Non-pigmented ciliary epithelial cell (primary cell): ENCODE data around the gene TRAPPC2B.

Experiments used
- DNase-seq: peaks from one replicate; pipeline ENCODE4 v3.0.0-alpha.2; 2010; ENCODE audit warnings: low read depth

Gene TRAPPC2B

DNA sequence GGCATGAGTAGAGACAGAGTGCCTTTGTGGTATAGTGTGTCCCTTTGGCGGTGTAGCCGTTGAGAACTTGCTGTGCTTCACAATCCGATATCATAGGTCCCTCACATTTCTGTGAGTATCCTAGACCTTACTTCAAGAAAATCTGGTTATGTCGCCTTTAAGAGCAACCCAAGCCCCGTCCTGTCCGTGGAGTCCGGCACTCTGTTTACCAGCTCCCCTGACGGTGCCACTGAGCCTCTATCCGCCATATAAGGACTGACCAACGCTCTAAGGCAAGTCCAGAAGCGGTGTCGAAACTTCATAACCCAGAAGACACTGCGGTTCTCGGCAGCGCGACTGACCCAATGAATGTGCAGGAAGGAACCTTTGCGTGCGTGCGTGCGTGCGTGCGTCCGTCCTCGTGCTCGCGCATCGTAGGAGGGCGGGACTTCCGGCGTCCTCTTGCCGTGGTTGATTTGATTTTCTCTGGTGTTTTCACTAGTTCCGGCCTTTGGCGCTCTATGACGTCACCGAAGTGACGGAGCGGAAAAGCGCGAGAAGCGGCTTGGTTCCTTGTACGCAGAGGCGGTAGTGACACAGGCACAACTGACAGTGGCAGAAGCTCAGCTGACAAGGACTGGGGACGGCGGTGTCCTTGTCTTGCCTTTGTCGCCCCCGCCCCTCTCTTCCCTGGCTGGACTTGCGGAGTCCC, at the start of gene TRAPPC2B, which contains the start of gene ZNF547:
Gene TRAPPC2B, plus strand, starts transcription at position 555 of the 691 bp plus-strand sequence. CDS start 1,283 bp downstream, outside the sequence.
Gene ZNF547, plus strand, starts transcription at position 555 of the 691 bp plus-strand sequence. CDS start 5,005 bp downstream, outside the sequence.
- DNase-seq = peak; percentile 99

GRCh38 chr19:57314146-57314545, 49.2 kb upstream of the TRAPPC2B start:
- no peak for DNase-seq

DNA sequence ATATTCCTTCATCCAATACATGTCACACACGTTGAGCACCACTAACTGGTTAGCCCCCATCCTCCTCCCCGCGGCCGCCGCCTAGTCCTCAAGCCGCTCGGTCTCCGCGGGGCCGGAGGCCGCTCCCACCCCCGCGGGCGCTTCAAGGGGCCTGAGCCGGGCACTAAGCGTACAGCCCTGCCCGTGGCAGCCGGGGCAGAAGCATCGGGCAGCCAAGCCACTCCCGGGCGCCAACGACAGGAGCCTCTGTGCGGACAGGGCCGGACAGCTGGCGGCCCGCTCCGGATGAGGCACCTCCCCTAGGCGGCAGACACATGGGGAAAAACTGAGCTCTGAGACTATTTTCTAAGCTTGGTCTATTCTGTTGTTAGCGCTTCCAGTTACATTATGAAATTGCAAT, 45.8 kb upstream of the TRAPPC2B start:
- DNase-seq = no peak

DNA sequence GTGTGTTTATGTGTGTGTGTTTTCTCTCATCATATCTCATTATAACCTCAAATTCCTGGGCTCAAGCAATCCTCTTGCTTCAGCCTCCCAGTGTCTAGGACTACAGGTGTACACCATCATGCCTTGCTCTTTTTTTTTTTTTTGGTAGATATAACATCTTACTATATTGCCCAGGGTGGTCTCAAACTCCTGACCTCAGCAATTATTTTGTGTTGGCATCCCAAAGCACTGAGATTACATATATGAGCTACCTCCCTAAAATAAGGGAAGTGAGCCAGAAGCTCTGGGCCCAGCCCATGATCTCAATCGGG, 43.5 kb upstream of the TRAPPC2B start:
- DNase-seq = no peak

DNA sequence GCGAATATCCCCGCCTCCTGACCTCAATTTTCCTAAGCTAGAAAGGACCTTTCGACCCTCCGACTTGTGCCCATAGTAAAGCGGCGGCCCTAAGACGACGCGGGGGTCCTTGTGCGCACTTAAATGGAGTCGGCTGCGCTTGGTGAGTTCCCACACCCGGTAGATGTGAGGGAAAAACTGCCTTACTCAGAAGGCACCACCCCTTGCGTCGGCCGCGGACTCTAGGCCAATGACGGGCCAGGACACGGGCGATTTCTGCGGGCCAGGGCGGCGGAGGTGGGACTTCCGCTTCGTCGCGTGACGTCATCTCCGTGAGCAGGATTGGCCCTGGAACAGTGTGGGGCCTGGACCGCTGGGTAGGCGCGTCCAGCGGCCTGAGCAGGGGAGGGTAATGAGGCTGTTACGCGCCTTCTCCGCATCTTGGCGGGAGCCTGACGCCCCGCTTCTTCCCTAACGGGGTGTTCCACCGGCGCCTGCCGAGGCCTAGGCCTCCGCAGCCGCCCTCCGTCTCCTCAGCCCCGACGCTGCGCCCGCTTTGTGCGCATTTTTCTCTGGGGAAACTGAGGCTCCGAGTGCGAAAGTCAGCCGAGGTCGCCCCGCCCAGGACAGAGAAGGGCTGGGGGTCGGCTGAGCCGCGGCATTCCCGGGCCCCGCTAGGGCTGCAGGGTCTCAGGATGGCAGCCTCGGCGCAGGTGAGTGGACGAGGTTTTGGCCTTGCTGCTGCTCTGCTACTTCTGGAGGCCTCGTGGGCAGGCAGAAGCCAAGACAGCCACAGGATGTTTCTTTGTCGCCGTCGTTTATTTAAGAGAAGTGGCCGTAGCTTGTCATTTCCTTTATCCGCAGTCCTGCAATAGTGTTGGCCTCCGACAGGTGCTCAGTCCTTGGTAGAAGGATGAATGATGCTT, 42.9 kb upstream of the TRAPPC2B start, which contains the start of gene ZNF543:
Gene ZNF543, plus strand, starts transcription at position 293 of the 905 bp plus-strand sequence. Its CDS starts 382 bp downstream, at position 675.
- DNase-seq = peak; percentile 79

DNA sequence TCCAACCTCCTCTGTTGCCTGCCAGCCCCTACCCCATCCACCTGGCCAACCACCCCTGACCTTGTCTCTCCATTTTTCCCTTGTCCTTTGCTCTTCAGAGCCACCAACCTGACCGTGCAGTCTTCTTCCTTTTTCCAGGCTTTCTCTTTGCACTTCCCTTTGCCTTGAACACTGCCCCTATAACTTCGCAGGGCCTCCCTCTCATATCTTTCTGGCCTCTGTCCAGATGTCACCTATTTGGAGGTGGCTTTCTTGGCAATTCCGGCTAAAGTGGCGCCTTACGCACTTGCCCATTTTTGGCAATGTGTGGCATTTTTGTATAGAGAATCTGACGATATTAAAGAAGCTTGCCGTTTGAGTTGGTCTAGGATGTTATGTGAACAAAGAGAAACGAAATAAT, 42.2 kb upstream of the TRAPPC2B start:
- DNase-seq = no peak

- no peak for DNase-seq
Observed at GRCh38 chr19:57321751-57322150, 41.6 kb upstream of the TRAPPC2B start.

GRCh38 chr19:57324992-57325391, 38.4 kb upstream of the TRAPPC2B start:
- DNase-seq = no peak

GRCh38 chr19:57327993-57328392, 35.4 kb upstream of the TRAPPC2B start:
- DNase-seq = no peak

- DNase-seq = no peak
Observed at GRCh38 chr19:57334191-57334590, 29.2 kb upstream of the TRAPPC2B start.

- DNase-seq = no peak
Observed at GRCh38 chr19:57338877-57339276, 24.5 kb upstream of the TRAPPC2B start.

- DNase-seq = no peak
Observed at GRCh38 chr19:57342582-57342981, 20.8 kb upstream of the TRAPPC2B start.

DNA sequence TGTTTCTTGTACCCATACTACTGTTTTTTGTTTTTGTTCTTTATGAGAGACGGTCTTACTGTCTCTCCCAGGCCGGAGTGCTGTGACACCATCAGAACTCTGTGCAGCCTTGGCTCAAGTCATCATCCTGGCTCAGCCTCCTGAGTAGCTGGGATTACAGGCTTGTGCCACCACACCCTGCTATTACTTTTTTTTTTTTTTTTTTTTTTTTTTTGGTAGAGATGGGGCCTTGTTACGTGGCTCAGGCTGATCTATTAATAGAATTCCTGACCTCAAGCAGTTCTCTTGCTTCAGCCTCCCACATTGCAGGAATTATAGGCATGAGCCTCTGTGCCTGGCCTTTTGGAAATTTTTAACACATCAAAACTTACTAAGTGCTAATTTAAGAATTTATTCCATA, 15.2 kb upstream of the TRAPPC2B start:
- peak; percentile 10 for DNase-seq

DNA sequence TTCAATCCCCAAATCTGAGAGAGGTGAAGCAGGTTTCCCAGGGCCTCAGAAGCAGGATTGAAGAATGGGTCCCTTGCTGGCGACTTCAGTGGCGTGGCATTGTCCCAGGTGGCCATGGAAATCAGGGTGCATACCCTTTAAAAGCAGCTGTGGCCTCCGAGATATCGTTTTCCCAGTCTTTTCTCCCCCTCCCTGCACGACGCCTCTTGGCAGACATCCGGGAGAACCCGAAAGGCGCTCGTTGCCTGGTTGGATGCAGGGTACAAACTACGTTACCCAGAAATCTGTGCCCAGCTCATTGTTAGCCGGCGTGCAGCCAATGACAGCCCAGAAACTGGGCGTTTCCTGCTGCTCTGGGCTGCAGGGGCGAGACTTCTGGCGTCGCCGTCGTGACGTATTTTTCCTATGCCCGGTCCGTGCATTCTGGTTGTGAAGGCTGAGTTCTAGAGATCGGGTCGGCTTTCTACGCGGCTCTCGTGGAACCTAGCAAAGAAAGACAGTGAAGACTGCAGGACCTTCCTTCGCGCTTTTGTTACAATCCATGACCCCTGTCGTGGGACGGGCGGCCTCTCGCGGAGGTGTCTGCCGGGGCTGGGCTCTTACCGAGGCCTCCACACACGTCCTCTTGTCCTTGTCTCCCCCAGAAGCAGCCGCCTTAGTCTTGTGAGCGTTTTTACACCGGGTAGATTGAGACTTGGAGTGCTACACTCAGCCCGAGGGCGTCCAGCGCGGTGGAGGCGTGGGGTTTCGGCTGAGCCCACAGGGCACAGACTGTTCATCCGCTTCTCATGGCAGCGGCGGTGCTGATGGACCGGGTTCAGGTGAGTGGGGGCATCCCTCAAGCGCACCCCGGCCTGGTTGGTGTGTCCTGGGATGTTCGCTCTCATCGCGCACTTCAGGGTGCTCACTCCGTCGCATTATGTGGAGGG, 12.2 kb upstream of the TRAPPC2B start, which contains the start of gene ZNF304:
Gene ZNF304, plus strand, starts transcription at position 395 of the 929 bp plus-strand sequence. Its CDS starts 394 bp downstream, at position 789.
- DNase-seq = peak; percentile 80

- no peak for DNase-seq
Observed at GRCh38 chr19:57351867-57352266, 11.5 kb upstream of the TRAPPC2B start.

DNA sequence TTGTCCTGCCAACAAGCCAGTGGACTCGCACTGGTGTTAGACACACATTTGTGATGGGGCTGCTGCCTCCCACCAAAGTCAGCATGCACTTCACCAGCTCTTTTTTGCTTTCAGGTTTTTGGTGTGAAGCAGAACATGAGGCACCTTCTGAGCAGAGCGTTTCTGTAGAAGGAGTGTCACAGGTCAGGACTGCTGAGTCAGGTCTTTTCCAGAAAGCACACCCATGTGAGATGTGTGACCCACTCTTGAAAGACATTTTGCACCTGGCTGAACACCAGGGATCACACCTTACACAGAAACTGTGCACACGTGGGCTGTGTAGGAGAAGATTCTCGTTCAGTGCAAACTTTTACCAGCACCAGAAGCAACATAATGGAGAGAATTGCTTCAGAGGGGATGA, 7.4 kb upstream of the TRAPPC2B start:
- DNase-seq = no peak

- DNase-seq = no peak
Observed at GRCh38 chr19:57357406-57357805, 5.9 kb upstream of the TRAPPC2B start.

- DNase-seq = no peak
Observed at GRCh38 chr19:57359300-57359699, 4.1 kb upstream of the TRAPPC2B start.

DNA sequence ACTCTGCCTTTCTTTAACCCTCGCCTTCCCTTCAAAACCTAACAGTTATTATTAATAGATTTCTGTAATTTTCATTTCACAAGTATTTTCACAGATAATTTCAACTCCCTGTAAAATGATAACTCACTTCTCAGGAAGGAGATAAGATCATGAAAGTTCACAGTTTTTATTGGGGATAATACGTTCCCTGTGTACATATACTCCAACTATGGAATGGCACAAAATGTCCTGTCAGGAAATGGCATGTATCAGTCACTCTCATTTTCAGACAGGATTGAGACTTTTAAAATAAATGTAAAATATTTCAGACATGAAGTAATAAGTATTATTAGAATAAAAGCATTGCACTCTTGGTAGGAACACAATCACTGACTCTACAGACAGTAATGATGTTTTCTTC, 932 bp upstream of the TRAPPC2B start:
- DNase-seq = no peak

GRCh38 chr19:57363688-57364181, 384 bp downstream of the TRAPPC2B start:
- DNase-seq = no peak

GRCh38 chr19:57366776-57367175, 3.4 kb downstream of the TRAPPC2B start:
- DNase-seq = no peak

GRCh38 chr19:57374179-57374578, 10.8 kb downstream of the TRAPPC2B start:
- DNase-seq = no peak
